Epidermal melanocyte (primary cell): ENCODE results near the gene PARVG.

Experiments used
- DNase-seq: peaks from one replicate; pipeline ENCODE4 v3.0.0; 2011; ENCODE audit warnings: low spot score; ENCODE audit not compliant: insufficient read length

Gene PARVG

DNA sequence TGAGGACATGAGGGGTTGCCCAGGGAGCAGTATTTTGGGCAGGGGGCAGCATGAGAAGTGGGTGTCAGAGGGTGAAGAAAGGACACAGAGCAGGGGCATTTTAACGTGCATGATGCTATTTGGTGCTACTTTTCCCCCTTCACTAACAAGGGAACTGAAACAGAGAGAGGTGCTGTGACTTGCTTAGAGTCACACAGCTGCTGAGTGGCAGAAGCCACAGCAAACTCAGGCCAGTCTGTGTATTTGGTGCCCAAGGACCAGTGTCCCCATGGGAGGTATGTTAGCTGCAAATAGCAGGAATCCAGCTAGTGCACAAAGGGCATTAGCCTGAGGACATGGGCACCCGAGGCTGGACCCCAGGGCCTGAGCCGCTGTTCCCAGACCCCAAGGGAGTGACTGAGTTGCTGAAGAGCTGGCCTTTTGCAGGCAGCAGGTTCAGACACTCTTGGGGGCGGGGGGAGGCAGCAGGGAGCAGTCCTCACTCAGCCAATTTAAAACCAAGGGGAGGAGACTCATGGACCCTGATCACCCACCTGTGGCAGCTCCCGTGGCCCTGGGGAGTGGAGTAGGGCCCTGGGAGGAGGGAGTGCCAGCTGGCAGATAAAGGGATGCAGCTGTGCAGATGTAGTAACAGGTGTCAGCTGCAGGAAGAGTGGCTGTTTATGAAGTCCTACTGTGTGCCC, 14.6 kb downstream of the PARVG start:
- no peak for DNase-seq

DNA sequence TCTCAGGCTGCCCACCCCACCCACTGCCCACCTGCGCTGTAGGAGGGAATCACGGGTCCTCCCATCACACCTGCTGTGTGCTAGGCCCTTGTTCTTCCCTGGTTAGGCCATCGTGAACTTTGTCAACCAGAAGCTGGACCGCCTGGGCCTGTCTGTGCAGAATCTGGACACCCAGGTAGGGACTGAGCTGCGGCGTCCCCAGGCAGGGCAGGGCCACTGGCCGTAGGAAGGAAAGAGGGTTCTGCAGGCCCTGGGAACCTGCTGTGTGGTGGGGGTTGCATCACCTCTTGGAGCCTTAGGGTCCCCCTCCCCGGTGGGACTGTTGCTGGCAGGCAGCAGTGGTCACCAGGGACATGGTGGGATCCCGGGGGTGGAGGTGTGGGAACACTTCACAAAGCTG, 15.5 kb downstream of the PARVG start:
- no peak for DNase-seq

DNA sequence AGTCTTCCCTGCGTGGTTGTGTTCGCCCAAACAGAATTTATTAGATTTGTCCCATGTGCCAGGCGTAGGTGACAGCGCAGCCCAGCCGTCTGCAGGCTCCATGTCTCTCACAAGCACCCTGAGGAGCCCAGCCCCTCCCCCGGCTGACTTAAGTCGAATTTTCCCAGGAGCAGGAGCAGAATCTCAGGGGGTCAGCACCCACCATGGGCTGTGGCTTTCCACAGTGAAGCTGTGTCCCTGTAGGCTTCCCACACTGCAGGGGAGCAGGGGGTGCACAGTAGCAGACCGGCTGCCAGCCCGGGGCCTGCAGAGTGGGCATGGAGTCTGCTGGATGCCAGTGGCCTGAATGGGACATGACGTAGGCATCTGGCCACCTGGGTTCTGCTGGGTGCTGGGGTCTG, 16.0 kb downstream of the PARVG start:
- DNase-seq = no peak

DNA sequence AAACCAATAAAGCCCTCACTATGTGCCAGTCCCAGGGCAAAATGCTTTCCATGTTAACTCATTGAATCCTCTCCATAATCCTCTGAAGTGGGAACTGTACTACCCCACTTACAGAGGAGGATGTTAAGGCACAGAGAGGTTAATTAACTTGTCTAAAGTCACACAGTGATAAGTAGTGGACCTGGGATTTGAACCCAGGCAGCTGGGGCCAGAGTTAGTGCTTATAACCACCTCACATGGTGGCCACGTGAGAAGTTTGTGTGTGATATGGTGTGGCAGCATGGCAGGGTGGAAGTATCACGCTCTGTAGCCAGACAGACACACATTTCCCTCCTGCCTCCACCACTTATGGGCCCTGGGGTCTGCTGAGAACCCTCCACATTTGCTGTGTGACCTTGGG, 16.5 kb downstream of the PARVG start:
- DNase-seq = no peak

DNA sequence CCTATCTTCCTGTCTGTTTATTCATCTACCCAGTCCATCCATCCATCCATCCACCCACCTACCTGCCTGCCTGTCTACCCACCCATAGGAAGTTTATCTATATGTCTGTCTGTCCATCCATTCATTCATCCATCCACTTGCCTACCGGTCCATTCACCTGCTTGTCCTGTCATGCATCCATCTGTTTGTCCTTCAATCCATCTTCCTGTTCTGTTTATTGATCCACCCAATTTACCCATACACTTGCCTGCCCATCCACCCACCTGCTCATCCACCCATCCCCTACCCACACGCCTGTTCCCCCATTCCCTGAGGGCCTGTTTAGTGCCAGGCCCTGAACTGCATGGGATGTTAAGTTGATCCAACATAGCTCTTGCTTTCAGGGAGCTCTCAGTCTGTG, 18.4 kb downstream of the PARVG start:
- DNase-seq = no peak

DNA sequence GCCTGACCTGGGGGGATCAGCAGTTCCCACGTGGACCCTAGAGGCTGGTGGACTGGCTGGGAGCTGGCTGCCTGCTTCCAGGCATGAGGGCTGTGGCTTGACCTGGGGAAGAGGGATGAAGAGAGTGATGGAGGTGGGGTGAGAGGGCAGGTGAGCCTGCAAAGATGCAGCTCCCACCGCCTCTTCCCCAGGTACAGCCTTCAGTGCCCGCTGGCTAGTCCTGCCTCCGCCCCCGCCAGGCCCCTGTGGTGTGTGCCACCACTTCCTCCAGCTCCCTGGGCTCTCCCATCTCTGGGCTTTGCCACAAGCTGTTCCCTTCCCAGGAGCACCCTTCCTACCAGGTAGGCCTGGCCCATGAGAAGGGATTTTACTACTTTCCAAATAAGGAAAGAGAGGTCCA, 19.1 kb downstream of the PARVG start:
- no peak for DNase-seq

DNA sequence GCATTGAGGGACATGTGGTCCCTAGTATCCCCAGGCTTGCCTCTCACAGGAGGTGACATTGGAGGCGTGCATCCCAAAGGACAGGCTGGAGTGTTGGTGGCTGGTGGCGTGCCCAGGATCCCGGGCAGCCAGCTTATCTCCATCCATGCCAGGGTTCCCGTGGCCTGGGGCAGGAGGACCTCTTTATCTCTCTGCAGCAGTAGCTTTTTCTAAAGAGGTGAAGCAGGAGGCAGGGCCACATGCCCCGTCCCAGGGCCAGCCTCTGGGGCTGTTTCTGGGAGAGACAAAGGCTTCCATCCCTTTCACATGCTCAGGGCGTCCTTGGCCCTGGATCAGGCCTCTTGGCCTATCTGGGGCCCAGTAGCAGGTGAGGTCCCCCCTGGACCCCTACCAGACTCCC, 19.7 kb downstream of the PARVG start:
- DNase-seq = no peak

DNA sequence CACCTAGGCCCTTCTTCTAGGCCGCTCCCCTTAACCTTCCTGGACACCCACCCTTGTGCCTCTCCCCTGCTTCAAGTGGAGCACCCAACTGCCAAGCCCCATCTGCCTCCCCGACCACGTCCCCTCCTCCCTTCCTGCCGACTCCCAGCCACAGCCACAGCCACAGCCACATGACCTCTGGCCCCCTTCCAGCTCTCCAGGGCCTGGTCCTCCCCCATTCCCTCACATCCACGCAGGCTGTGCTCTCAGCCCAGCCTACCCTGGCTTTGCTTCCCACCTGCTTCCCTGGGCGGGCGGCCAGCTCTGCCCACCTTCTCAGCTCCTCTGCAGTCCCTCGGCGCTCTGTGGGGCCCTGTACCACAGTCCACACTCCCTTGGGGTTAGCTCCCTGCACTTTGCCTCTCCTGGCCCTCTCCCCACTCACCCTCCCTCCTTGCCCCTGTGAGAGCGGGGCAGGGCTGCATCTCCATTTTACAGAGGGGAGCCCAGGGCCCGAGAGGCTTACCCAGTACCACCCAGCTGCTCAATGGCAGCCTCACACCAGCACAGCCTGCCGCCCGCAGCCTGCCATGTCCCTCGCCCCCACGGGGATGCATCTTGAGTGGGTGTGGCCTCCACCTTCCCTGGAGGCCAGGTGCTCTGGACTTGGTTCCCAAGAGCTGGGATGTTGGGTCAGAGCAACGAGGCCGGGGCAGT, 20.3 kb downstream of the PARVG start:
- DNase-seq = no peak

DNA sequence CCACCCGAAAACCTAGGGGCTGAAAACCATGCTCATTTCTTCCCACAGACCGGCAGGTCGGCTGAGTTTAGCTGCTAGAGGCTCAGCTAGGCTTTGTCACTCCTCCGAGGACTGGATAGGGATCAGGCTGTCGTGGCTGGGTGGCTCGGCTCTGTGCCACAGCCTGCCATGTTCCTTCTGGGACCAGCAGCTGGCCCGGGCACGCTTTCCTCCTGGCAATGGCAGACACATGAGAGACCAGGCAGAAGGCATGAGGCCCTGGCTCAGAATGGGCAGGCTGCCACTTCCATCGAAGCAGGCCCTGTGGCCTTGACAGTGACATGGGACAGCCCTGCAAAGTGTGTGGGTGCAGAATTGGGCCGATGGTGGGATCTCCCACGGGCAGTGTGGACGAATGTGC, 20.9 kb downstream of the PARVG start:
- DNase-seq = no peak

DNA sequence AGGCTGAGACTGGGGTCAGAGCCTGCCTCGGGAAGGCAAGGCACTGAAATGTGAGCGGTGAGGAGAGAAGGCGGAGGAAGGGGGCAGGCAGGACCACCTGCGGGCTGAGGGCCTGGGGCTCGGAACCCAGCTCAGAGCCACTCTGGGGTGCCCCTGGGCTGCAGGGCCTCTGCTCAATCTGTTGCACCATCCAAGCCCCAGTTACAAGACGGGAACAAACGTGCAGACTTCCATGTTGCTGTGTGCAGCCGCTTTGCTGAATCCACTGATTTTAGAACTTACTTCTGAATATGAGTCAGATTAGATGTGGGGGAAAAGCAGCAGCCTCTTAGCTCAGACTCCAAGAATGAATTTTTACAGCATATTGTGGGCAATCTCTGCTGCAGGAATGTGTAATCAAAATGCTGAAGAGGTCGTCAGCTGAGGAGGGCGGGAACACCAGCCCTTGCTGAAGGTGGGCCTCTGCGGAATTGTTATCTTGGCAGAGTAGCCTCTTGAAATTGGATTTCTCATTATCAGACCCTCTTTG, 21.6 kb downstream of the PARVG start:
- DNase-seq = no peak

DNA sequence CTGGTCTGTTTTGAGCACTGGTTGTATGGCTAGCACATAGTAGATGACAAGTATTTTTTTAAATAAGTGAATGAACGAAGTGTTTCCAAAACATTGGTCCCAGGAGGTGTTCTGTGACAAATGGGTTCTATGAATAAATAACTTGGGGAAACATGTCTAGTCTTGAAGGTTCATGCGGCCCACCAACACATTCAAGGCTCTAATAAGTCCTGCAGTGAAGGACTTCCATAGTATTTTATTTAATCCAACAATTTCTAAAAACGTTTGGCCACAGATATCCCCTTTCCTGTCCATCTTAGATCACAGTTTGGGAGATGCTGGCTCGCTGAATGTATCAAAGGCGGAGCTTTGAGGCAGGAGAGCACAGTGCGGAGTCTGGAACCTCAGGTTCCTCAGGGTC, 22.5 kb downstream of the PARVG start:
- no peak for DNase-seq

DNA sequence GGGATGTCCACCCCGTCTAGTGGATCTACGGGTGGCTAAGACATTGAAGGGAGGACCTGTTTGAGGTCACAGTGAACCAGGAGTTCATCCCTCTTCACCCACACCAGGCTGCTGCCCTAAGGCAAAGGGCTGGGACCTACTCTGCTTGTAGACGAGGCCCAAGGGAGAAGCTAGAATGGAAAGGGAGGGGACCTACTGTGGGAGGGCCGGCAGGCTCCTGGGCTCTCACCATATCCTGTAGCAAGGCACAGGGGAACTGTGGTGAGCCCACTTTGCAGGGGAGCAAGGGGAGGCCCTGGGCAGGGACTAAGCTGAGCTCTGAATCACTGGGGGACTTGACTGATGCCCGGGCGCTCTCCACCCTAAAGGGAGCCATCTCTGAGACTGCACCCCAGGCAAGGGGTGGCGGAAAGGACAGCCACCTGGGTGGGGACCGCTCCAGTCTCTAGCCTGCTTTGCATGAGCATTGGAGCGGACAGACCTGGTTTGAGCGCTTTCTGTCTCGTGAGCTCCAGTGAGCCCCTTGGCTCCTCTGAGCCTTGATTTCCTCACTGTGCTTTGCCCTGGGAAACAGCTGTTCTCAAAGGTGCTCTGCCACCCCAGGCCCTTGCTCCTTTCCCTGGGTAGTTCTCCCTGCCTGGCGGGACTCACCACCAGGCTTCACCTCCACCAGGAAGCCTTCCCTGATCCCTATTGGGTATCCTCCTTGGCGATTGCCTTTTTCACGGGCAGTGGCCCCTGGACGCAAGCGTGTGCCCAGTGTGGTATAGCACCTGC, 24.2 kb downstream of the PARVG start:
- no peak for DNase-seq

DNA sequence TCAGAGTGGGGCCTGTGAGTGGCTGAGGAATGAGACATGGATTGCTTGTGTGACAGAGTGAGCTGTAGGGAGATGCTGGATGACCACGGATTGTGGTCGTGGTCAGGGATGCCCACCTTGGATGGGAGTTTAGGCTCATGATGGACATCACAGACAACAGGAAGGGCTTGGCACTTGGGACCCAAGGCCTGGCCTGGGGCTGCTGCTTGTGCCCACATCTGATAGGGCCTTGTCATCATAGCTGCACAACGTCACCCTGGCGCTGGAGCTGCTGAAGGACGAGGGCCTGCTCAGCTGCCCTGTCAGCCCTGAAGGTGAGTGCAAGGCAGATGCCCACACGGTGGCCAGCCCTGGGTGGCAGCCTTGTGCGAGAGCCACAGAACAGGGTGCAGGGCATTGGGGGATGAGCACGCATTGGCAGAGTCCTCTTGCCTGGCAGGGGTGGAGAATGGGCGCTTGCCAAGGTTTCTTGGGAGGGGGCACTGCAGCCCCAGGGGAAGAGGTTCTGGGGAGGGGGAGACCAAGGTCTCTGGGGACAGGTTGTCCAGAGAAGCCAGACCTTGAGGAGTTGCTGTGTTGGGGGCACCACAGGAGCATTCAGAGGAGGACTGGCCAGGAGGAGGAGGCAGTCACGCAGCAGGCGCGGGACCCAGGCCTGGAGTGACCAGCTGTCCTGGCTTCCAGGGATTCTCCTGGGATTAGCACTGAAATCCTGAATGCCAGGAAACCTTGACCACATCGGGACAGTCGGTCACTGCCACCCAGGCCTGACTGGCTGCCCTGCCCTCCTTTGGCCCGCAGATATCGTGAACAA, 25.0 kb downstream of the PARVG start:
- DNase-seq = no peak

DNA sequence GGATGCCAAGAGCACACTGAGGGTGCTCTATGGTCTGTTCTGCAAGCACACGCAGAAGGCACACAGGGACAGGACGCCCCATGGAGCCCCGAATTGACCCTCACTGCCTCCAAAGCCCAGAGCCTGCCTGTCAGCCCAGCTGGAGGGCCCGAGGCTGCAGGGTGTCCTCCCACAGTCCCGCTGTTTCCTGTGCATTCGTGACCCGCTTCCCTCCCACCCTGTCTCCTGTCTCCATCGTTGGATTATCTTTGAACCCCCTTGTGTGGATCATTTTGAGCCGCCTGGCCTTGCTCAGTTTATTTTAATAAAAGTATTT, 25.6 kb downstream of the PARVG start:
- no peak for DNase-seq

DNA sequence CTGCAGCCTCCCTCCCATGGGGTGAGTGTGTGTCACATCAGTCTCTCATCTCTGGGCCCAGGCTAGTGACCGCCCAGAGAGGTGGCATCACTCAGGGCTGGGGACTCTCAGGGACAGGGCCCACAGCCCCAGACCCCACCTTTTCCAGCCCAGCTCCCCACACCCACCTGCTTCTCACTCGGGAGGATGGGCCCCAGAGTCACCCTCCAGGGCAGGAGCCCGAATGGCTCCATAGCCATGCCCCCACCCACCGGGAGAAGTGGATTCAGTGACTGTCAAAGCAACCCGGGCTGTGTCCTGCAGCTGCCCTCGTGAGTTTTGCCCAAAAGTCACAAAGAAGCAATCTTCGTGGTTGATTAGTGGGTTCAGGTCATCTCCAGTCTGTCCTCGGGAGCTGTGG, 26.0 kb downstream of the PARVG start:
- DNase-seq = no peak

DNA sequence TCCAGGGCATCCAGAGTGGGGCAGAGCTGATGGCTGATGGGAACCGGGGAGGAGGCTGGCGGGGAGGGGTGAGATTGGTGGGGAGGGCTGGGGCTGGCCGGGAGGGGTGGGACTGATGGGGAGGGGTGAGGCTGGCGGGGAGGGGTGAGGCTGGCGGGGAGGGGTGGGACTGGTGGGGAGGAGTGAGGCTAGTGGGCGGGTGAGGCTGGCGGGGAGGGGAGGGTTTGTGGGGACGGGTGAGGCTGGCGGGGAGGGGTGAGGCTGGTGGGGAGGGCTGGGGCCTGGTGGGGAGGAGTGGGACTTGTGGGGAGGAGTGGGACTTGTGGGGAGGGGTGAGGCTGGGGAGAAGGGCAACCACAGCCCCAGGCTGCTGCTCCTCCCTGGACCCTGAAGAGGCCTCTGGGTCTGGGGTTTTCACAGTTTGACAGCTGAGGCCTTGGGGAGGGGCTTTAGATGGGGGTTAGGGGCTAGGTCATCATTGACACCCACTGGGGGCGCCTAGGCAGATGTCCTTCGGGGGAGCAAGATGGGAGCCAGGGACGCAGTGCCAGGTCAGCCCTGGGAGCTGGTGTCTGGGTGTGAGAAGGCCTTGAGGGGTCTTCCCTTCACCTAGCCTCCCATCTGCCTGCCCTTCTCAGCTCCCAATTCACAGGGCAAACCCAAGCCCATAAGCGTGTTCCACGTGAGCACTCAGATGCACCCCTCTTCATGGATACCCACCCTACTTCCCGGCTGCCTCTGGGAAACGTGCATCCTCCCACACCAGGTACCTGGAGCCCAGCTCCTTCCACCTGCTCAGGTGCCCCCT, 26.7 kb downstream of the PARVG start:
- no peak for DNase-seq

DNA sequence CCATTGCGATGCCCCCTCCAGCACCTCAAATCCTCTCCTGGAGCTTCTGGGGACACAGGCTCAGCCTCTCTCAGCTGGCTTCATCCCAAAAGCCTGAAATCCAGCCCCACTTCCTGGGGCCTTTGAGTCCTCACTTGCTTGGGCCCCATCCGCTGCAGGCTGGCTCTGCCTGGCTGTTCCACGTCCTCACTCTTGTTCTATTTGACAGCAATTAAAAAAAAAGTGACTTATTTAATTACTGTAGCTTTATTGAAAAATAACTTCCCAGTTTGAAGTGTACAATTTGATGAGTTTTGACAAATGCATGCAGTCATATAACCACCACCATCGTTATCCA, 27.2 kb downstream of the PARVG start:
- no peak for DNase-seq

DNA sequence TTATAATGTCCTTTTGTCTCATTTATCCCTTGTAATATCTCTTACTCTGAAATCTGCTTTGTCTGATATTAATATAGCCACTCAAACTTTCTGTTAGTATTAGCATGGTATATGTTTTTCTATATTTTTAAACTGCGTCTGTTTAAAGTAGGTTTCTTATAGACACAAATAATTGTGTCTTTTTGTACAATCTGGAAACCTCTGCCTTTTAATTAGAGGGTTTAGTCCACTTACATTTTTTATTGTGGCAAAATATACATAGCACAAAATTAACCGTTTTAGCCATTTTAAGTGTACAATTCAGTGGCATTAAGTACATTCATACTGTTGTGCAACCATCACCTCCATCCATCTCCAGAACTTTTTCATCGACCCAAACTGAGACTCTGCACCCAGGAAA, 28.6 kb downstream of the PARVG start:
- DNase-seq = no peak

DNA sequence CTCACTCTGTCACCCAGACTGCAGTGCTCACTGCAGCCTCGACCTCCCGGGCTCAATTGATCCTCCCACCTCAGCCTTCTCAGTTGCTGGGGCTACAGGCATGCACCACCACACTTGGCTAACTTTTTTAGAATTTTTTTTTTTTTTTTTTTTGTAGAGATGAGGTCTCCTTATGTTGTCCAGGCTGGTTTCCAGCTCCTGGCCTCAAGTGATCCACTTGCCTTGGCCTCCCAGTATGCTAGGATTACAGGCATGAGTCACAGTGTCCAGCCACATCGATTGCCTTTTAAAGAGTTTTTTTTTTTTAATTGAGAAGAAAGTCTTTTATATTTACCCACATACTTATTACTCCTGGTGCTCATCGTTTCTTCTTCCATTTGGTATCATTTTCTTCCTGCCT, 30.0 kb downstream of the PARVG start:
- DNase-seq = no peak

DNA sequence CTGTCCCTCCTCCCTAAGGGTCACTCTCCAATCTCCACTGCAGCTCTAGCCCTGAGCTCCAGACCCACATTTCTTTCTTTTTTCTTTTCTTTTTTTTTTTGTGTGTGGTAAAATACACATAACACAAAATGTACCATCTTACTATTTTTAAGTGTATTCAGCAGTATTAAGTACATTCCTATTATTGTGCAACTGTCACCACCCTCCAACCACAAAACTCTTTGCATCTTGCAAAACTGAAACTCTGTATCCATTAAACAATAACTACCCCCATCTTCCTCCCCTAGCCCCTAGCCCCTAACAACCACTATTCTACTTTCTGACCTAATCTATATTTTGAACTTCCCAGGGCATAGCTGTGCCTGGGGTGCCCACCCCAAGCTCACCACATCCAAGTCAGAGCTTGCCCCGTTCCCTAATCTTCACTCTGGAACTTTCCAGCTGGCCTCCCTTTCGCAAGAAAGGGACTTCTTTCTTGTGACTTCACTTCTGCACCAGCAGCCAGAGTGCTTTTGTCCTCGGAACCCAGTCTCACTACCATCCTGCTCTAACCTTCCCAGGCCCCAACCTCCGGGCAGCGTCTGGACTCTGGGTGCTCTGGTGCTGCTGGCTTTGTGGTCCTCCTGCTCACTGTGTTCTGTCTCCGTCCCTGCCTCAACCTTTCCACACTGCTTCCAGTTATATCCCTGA, 30.7 kb downstream of the PARVG start:
- DNase-seq = no peak
